GM18511 (cell line): Measurements from ENCODE around the gene THOC1.
"Not testable (repeated sequence)": the region's sequence is repeated elsewhere in the genome, so short reads cannot be mapped to it uniquely, and the experiment has no call there.

Experiments
- ATAC-seq: cut with Tn5 transposase; IDR thresholded peaks from one replicate; pipeline ENCODE4 v1.9.1; 2021; ENCODE audit warnings: mild to moderate bottlenecking, moderate library complexity; ENCODE audit not compliant: unreplicated experiment

THOC1 gene

GRCh38 chr18:267688-268552 lies at the start of gene THOC1:
TSS of gene THOC1 (minus strand) at chr18:268047. CDS start at chr18:268019, 28 bp downstream.
- ATAC-seq = peak; percentile 93

- ATAC-seq = no peak
Measured at GRCh38 chr18:317618-318017, 49.8 kb upstream of the THOC1 start.

GRCh38 chr18:316393-316792 lies 48.5 kb upstream of the THOC1 start:
- no peak for ATAC-seq

GRCh38 chr18:313931-314330 lies 46.1 kb upstream of the THOC1 start:
- ATAC-seq = no peak

- ATAC-seq = no peak
Measured at GRCh38 chr18:312415-312814, 44.6 kb upstream of the THOC1 start.

- no peak for ATAC-seq
Measured at GRCh38 chr18:310042-310441, 42.2 kb upstream of the THOC1 start.

GRCh38 chr18:308086-308485 lies 40.2 kb upstream of the THOC1 start:
- not testable (repeated sequence) for ATAC-seq

- ATAC-seq = no peak
Measured at GRCh38 chr18:306608-307255, 38.9 kb upstream of the THOC1 start.

- ATAC-seq = no peak
Measured at GRCh38 chr18:305003-305501, 37.2 kb upstream of the THOC1 start.

GRCh38 chr18:303607-304006 lies 35.8 kb upstream of the THOC1 start:
- ATAC-seq = no peak

GRCh38 chr18:303011-303410 lies 35.2 kb upstream of the THOC1 start:
- no peak for ATAC-seq

- ATAC-seq = no peak
Measured at GRCh38 chr18:302097-302496, 34.2 kb upstream of the THOC1 start.

- no peak for ATAC-seq
Measured at GRCh38 chr18:297936-298335, 30.1 kb upstream of the THOC1 start.

GRCh38 chr18:295756-296490 lies 28.1 kb upstream of the THOC1 start:
- ATAC-seq = no peak

GRCh38 chr18:294566-294965 lies 26.7 kb upstream of the THOC1 start:
- no peak for ATAC-seq

GRCh38 chr18:293536-293935 lies 25.7 kb upstream of the THOC1 start:
- no peak for ATAC-seq

GRCh38 chr18:292271-292670 lies 24.4 kb upstream of the THOC1 start:
- no peak for ATAC-seq

GRCh38 chr18:289970-290369 lies 22.1 kb upstream of the THOC1 start:
- ATAC-seq = not testable (repeated sequence)

- no peak for ATAC-seq
Measured at GRCh38 chr18:289026-289425, 21.2 kb upstream of the THOC1 start.

GRCh38 chr18:286515-287310 lies 18.9 kb upstream of the THOC1 start:
- no peak for ATAC-seq

- ATAC-seq = no peak
Measured at GRCh38 chr18:285817-286216, 18.0 kb upstream of the THOC1 start.
